NCI-H1930 (cell line): ENCODE data around the gene PDZD2.
A peak's percentile ranks its signal among the peaks of the same experiment; 100 is the strongest.
"Not testable (repeated sequence)": the region's sequence is repeated elsewhere in the genome, so short reads cannot be mapped to it uniquely, and the experiment has no call there.

Experiments
- DNase-seq, 2 experiments: peaks; one replicate each; lab custom pipeline; 2025; lab: John Stamatoyannopoulos, UW

The PDZD2 gene

GRCh38 chr5:32076699-32077695, 438.1 kb downstream of the PDZD2 start:
- DNase-seq, result peak in 1 of 2 experiments; percentile 45

GRCh38 chr5:32078855-32079254, 439.9 kb downstream of the PDZD2 start:
- not testable (repeated sequence) for DNase-seq

GRCh38 chr5:32080565-32080964, 441.6 kb downstream of the PDZD2 start:
- DNase-seq, result not testable (repeated sequence)

GRCh38 chr5:32082701-32083100, 443.8 kb downstream of the PDZD2 start:
- DNase-seq, result no peak

- DNase-seq, result no peak
These were observed 445.1 kb downstream of the PDZD2 start for GRCh38 chr5:32083981-32084430.

- DNase-seq, result no peak
These were observed 448.5 kb downstream of the PDZD2 start for GRCh38 chr5:32087086-32088082.

- no peak for DNase-seq
These were observed 449.3 kb downstream of the PDZD2 start for GRCh38 chr5:32088214-32088613.

GRCh38 chr5:32089146-32090000, 450.4 kb downstream of the PDZD2 start:
- DNase-seq, result no peak

- no peak for DNase-seq
These were observed 451.3 kb downstream of the PDZD2 start for GRCh38 chr5:32090026-32090754.

- DNase-seq, result no peak
These were observed 451.8 kb downstream of the PDZD2 start for GRCh38 chr5:32090755-32091128.

- DNase-seq, result peak; percentile 66 to 79
These were observed 454.2 kb downstream of the PDZD2 start for GRCh38 chr5:32092938-32093812.

- no peak for DNase-seq
These were observed 455.8 kb downstream of the PDZD2 start for GRCh38 chr5:32094691-32095090.

- no peak for DNase-seq
These were observed 456.3 kb downstream of the PDZD2 start for GRCh38 chr5:32095261-32095671.

- DNase-seq, result no peak
These were observed 458.1 kb downstream of the PDZD2 start for GRCh38 chr5:32096891-32097595.

GRCh38 chr5:32098291-32098690, 459.4 kb downstream of the PDZD2 start:
- no peak for DNase-seq

- DNase-seq, result no peak
These were observed 460.0 kb downstream of the PDZD2 start for GRCh38 chr5:32098890-32099310.

- no peak for DNase-seq
These were observed 460.6 kb downstream of the PDZD2 start for GRCh38 chr5:32099486-32100035.

- DNase-seq, result no peak
These were observed 461.3 kb downstream of the PDZD2 start for GRCh38 chr5:32100230-32100629.
